Prostate gland (tissue), 2 donors: ENCODE data around the gene ZNF200. TPM values are rescaled to one million over a fixed set of nuclear protein-coding genes. Genes with fewer than 3 reads are reported as not detected.

Experiments
- DNase-seq: peaks from one replicate; pipeline ENCODE4 v3.0.0-alpha.2; 2019; ENCODE audit warnings: low spot score
- H3K27ac ChIP-seq, 2 donors: fragments of 200-600 bp; sonication (generic); 2 replicates each; pipeline ENCODE4 v1.5.1; 2017 to 2019
- H3K27me3 ChIP-seq: fragments of 200-600 bp; sonication (generic); replicated peaks from 2 replicates; pipeline ENCODE4 v1.5.1; 2019; ENCODE audit not compliant: insufficient read depth
- H3K36me3 ChIP-seq, 2 donors: fragments of 200-600 bp; sonication (generic); 1 replicate in 1 of 2; 2 replicates in 1 of 2; pipeline versions ENCODE4 v1.5.1 to v1.8.1; 2017 to 2019
- H3K4me1 ChIP-seq: fragments of 200-600 bp; sonication (generic); replicated peaks from 2 replicates; pipeline ENCODE4 v1.5.1; 2019
- H3K4me3 ChIP-seq, 2 donors: fragments of 200-600 bp; sonication (generic); 2 replicates each; pipeline ENCODE4 v1.5.1; 2017 to 2019
- H3K9me3 ChIP-seq: fragments of 200-600 bp; sonication (generic); 2 replicates; pipeline ENCODE4 v1.5.1; 2017
- POLR2A ChIP-seq: fragments of 450-650 bp; IDR thresholded peaks from one replicate; pipeline ENCODE4 v1.6.1; 2016; ENCODE audit warnings: antibody characterized with exemption, mild to moderate bottlenecking
- POLR2AphosphoS5 ChIP-seq: sonication (generic); formaldehyde crosslinking; IDR thresholded peaks from one replicate; pipeline ENCODE4 v1.6.1; 2017; ENCODE audit warnings: antibody characterized with exemption
- WGBS: methylation state at CpG from one replicate; pipeline ENCODE4 v1.1.5; 2018; 5-methylcytosine and 5-hydroxymethylcytosine counted together
- intact Hi-C: fragments of 100-400 bp; cut with DNase I; formaldehyde crosslinking; loops from one replicate; pipeline ENCODE4 v1.14.2; 2022
- total RNA-seq, 2 donors: library from RNA; depleted of rRNA; stranded (reverse); fragments of >200 nt; gene quantifications; one replicate each; pipeline ENCODE4 v1.1.0, GENCODE V29; 2016
- TF ChIP-seq, protein P1 (sequence below), 4 experiments: fragments of 200-600 bp in 2 of 4; fragments of 450-650 bp in 2 of 4; sonication (generic) in 2 of 4; IDR thresholded peaks; 1 replicate in 3 of 4; 2 replicates in 1 of 4; pipeline ENCODE4 v1.5.1; 2016 to 2019; ENCODE audit warnings: antibody characterized with exemption in 4 of 4, mild to moderate bottlenecking in 2 of 4, moderate library complexity in 2 of 4

Gene ZNF200
- total RNA-seq, 2 donors from 2014 or later, result 8.2 to 18.6 TPM

DNA sequence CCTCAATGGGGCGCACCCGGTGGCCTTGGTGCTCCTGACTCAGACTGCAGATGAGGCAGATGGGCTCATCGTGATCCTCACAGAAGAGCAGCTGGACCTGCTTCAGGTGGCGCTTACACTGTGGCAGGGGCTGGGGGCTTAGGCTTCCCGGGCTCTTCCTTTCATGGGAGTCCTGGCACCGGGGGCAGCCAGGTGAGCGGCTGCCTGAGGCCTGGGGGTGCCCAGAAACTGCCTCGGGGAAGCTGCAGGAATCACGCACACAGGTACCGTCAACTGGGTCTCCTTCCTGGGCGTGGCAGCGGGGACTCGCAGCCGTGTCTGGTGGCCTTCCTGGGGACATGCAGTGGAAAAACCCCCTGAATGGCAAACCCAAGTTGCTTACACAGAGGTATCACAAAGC is 14.5 kb upstream of the ZNF200 start:
- no peaks in the 10 kb centered on the region for H3K9me3 ChIP-seq
- DNase-seq, result no peak
- H3K27me3 ChIP-seq, result no peaks in the 10 kb centered on the region
- WGBS, result 82% methylated on average over 9 of the region's 14 CpGs
- no peak for TF ChIP-seq POLR2A
- no peak for TF ChIP-seq POLR2AphosphoS5
- TF ChIP-seq, protein P1, sequence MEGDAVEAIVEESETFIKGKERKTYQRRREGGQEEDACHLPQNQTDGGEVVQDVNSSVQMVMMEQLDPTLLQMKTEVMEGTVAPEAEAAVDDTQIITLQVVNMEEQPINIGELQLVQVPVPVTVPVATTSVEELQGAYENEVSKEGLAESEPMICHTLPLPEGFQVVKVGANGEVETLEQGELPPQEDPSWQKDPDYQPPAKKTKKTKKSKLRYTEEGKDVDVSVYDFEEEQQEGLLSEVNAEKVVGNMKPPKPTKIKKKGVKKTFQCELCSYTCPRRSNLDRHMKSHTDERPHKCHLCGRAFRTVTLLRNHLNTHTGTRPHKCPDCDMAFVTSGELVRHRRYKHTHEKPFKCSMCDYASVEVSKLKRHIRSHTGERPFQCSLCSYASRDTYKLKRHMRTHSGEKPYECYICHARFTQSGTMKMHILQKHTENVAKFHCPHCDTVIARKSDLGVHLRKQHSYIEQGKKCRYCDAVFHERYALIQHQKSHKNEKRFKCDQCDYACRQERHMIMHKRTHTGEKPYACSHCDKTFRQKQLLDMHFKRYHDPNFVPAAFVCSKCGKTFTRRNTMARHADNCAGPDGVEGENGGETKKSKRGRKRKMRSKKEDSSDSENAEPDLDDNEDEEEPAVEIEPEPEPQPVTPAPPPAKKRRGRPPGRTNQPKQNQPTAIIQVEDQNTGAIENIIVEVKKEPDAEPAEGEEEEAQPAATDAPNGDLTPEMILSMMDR (IDR thresholded peaks at IDR 0.05), result no peak
- no peak overlapping the region for H3K27ac ChIP-seq
- H3K4me1 ChIP-seq, result no peaks in the 10 kb centered on the region
- H3K36me3 ChIP-seq, result no peaks in the 10 kb centered on the region
- no peak overlapping the region for H3K4me3 ChIP-seq
- intact Hi-C loops, result no loop called here

DNA sequence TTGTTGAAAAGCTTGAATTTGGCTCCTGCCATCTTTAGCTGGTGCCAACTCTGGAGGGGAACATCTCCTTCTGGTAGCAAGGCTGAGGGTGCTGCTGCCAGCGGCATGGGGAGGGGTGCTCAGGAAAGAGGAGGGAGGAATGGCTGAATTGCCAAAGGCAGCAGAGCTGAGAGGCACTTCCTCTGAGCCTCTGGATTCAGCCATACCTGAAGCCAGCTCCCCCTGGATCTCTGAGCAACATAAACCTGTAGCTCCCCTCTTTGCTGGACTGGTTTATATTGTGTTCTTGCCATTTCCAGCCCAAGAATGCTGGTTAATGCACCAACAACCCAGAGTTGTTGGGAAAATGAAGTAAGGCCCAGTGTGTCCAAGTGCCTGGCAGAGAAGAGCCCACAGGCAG is 14.1 kb upstream of the ZNF200 start:
- Histone ChIP-seq H3K9me3 (no peaks in the 10 kb centered on the region), H3K36me3 (no peaks in the 10 kb centered on the region), H3K4me3 (no peak overlapping the region), H3K4me1 (no peaks in the 10 kb centered on the region), H3K27me3 (no peaks in the 10 kb centered on the region), H3K27ac (no peak overlapping the region)
- no peak for DNase-seq
- intact Hi-C loops, result no loop called here
- 67% methylated on average over 1 of the region's 1 CpG for WGBS
- TF ChIP-seq POLR2AphosphoS5, result no peak
- TF ChIP-seq, protein P1 (IDR thresholded peaks at IDR 0.05), result no peak
- TF ChIP-seq POLR2A, result no peak

DNA sequence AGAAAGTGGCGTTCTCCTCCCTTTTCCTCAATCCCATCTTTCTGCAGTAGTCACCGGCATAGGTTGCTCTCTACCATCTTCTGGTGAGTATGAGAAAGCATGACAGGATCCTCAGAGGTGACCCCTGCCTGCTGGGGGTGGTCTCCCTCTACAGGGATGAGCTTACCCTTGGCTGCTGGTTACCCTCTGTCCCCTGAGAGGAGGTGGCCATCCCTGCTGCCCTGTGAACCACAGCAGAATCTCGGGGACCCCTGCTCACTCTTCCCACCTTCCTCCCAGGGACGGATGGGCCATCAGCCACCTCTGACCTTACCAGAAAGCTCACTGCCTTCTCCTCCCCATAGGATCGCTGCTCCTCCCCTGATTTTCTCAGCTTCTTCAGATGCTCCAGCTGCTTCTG is 13.6 kb upstream of the ZNF200 start:
- Histone ChIP-seq H3K36me3 (no peaks in the 10 kb centered on the region), H3K4me1 (no peaks in the 10 kb centered on the region), H3K27ac (no peak overlapping the region), H3K4me3 (no peak overlapping the region), H3K9me3 (no peaks in the 10 kb centered on the region), H3K27me3 (no peaks in the 10 kb centered on the region)
- 85% methylated on average over 5 of the region's 5 CpGs for WGBS
- intact Hi-C loops, result no loop called here
- no peak for DNase-seq
- TF ChIP-seq, protein P1 (IDR thresholded peaks at IDR 0.05), result no peak
- TF ChIP-seq POLR2A (no peak), POLR2AphosphoS5 (no peak)

DNA sequence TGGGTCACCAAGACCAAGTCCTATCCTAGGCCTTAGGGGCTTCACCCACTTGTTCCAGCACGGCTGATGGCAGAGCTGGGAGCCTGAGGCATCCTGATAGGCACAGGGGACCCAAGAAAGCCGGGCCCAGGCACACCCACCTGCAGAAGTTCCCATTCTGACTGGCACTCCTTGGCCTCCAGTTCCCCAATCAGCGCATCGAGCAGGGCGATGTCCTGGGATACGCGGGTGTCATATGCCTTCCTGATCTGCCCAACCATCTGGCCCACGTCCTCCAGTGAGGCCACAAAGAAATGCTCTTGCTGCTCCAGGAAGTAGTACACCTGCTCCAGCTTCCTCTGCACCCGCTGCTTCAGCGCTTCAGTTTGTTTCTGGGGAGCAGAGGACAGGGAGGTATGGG is 11.9 kb upstream of the ZNF200 start:
- DNase-seq, result no peak
- TF ChIP-seq POLR2AphosphoS5 (no peak), POLR2A (no peak)
- TF ChIP-seq, protein P1 (IDR thresholded peaks at IDR 0.05), result no peak
- 81% methylated on average over 10 of the region's 10 CpGs for WGBS
- Histone ChIP-seq H3K36me3 (no peaks in the 10 kb centered on the region), H3K27me3 (no peaks in the 10 kb centered on the region), H3K4me3 (no peak overlapping the region), H3K27ac (no peak overlapping the region), H3K9me3 (no peaks in the 10 kb centered on the region), H3K4me1 (no peaks in the 10 kb centered on the region)
- intact Hi-C loops, result no loop called here

DNA sequence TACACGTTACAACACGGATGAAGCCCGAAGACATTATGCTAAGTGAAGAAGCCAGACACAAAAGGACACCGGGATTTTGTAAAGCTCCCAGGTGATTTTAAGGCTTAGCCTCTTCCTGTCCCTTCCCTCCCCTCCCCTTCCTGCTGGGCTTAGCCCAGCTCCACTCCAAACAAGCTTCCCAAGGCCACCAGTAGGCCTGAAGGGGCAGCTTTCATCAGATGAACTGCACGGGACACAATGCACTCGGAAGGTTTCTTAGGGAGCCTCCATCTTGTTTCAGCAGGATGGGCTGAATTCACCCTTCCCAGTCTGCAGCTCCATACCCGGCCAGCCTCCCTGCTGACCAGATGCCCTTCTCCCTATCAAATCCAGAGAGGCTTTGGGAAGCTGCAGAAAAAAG is 11.0 kb upstream of the ZNF200 start:
- intact Hi-C loops, result no loop called here
- TF ChIP-seq POLR2A, result no peak
- no peak for TF ChIP-seq POLR2AphosphoS5
- TF ChIP-seq, protein P1 (IDR thresholded peaks at IDR 0.05), result no peak
- Histone ChIP-seq H3K27me3 (no peaks in the 10 kb centered on the region), H3K36me3 (no peaks in the 10 kb centered on the region), H3K27ac (no peak overlapping the region), H3K4me1 (no peaks in the 10 kb centered on the region), H3K9me3 (no peaks in the 10 kb centered on the region), H3K4me3 (no peak overlapping the region)
- no peak for DNase-seq
- 74% methylated on average over 7 of the region's 7 CpGs for WGBS
